ENCODE results near the gene RPS21. TPM values are rescaled to one million over a fixed set of nuclear protein-coding genes. Genes with fewer than 3 reads are reported as not detected.

Gene RPS21
- total and polyA plus RNA-seq, 2 of the 13 experiments (the other 11 are each of a cell fraction or from before 2014, with no cell fraction given) = 2,647 to 11,063 TPM

DNA sequence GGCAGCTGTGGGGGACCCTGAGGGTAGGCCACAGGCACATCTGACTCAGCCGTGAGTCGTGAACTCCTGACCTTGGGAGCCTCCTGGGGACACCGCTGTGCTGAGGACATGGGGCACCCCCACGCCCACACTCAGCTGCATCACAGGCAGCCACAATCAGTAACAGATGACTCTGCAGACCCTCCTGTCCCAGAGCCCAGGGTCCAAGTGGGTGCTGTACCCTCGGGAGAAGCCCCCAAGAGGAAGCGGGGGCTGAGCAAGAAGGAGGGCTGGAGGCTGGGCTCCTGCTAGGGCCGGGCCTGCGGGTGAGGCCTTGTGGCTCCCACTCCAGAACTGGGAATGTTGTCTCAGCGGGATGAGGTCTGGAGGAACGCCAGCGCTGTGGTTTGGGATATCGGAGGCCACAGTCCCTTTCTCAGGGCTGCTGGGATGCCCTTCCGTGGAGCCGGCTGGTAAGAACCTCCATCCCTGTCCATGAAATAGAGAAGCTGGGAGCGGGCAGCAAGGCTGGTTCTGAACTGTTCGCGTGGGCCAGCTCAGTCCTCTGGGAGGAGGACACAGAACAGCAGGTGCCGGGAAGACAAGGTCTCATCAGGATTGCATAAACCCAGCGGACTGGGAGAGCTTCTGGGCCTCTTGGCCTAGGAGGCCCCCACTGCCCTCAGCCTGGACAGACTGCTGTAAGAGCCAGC, 16.6 kb upstream of the RPS21 start (continued):
- TF ChIP-seq, protein P1, sequence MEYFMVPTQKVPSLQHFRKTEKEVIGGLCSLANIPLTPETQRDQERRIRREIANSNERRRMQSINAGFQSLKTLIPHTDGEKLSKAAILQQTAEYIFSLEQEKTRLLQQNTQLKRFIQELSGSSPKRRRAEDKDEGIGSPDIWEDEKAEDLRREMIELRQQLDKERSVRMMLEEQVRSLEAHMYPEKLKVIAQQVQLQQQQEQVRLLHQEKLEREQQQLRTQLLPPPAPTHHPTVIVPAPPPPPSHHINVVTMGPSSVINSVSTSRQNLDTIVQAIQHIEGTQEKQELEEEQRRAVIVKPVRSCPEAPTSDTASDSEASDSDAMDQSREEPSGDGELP (IDR thresholded peaks at IDR 0.05; ENCODE audit: borderline replicate concordance, low read depth) = peak; percentile 79; the same call in 1 of the 2 replicates
- TF ChIP-seq SRSF1 (optimal IDR thresholded peaks at IDR 0.05; ENCODE audit: low read depth, low read length) = peak; percentile 14
- no peak for TF ChIP-seq ZBTB21 (CRISPR knock-in tag; IDR thresholded peaks at IDR 0.05)
- TF ChIP-seq, protein P2, sequence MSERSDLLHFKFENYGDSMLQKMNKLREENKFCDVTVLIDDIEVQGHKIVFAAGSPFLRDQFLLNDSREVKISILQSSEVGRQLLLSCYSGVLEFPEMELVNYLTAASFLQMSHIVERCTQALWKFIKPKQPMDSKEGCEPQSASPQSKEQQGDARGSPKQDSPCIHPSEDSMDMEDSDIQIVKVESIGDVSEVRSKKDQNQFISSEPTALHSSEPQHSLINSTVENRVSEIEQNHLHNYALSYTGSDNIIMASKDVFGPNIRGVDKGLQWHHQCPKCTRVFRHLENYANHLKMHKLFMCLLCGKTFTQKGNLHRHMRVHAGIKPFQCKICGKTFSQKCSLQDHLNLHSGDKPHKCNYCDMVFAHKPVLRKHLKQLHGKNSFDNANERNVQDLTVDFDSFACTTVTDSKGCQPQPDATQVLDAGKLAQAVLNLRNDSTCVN (CRISPR knock-in tag; IDR thresholded peaks at IDR 0.05; ENCODE audit: borderline replicate concordance) = no peak
- TF ChIP-seq, protein P3, sequence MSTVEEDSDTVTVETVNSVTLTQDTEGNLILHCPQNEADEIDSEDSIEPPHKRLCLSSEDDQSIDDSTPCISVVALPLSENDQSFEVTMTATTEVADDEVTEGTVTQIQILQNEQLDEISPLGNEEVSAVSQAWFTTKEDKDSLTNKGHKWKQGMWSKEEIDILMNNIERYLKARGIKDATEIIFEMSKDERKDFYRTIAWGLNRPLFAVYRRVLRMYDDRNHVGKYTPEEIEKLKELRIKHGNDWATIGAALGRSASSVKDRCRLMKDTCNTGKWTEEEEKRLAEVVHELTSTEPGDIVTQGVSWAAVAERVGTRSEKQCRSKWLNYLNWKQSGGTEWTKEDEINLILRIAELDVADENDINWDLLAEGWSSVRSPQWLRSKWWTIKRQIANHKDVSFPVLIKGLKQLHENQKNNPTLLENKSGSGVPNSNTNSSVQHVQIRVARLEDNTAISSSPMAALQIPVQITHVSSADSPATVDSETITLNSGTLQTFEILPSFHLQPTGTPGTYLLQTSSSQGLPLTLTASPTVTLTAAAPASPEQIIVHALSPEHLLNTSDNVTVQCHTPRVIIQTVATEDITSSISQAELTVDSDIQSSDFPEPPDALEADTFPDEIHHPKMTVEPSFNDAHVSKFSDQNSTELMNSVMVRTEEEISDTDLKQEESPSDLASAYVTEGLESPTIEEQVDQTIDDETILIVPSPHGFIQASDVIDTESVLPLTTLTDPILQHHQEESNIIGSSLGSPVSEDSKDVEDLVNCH (CRISPR knock-in tag; IDR thresholded peaks at IDR 0.05) = no peak
- TF ChIP-seq KLF9 (CRISPR knock-in tag; IDR thresholded peaks at IDR 0.05; ENCODE audit: low read depth) = no peak
- peak; percentile 4; the same call in 1 of the 2 replicates for TF ChIP-seq HNF4G (IDR thresholded peaks at IDR 0.05; ENCODE audit: borderline replicate concordance, low read depth, low read length)
- no peak for TF ChIP-seq HNF4G (CRISPR knock-in tag; IDR thresholded peaks at IDR 0.05; ENCODE audit: borderline replicate concordance, low read depth)
- no peak for TF ChIP-seq ZNF746 (CRISPR knock-in tag; IDR thresholded peaks at IDR 0.05)
- no peak for TF ChIP-seq NFYC (CRISPR knock-in tag; IDR thresholded peaks at IDR 0.05)
- TF ChIP-seq, protein P4, sequence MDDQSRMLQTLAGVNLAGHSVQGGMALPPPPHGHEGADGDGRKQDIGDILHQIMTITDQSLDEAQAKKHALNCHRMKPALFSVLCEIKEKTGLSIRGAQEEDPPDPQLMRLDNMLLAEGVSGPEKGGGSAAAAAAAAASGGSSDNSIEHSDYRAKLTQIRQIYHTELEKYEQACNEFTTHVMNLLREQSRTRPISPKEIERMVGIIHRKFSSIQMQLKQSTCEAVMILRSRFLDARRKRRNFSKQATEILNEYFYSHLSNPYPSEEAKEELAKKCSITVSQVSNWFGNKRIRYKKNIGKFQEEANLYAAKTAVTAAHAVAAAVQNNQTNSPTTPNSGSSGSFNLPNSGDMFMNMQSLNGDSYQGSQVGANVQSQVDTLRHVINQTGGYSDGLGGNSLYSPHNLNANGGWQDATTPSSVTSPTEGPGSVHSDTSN (CRISPR knock-in tag; IDR thresholded peaks at IDR 0.05; ENCODE audit: borderline replicate concordance) = no peak
- no peak for TF ChIP-seq CBX1 (IDR thresholded peaks at IDR 0.05; ENCODE audit: low read depth)
- TF ChIP-seq, protein P5, sequence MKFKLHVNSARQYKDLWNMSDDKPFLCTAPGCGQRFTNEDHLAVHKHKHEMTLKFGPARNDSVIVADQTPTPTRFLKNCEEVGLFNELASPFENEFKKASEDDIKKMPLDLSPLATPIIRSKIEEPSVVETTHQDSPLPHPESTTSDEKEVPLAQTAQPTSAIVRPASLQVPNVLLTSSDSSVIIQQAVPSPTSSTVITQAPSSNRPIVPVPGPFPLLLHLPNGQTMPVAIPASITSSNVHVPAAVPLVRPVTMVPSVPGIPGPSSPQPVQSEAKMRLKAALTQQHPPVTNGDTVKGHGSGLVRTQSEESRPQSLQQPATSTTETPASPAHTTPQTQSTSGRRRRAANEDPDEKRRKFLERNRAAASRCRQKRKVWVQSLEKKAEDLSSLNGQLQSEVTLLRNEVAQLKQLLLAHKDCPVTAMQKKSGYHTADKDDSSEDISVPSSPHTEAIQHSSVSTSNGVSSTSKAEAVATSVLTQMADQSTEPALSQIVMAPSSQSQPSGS (CRISPR knock-in tag; IDR thresholded peaks at IDR 0.05) = no peak
- TF ChIP-seq, protein P6, sequence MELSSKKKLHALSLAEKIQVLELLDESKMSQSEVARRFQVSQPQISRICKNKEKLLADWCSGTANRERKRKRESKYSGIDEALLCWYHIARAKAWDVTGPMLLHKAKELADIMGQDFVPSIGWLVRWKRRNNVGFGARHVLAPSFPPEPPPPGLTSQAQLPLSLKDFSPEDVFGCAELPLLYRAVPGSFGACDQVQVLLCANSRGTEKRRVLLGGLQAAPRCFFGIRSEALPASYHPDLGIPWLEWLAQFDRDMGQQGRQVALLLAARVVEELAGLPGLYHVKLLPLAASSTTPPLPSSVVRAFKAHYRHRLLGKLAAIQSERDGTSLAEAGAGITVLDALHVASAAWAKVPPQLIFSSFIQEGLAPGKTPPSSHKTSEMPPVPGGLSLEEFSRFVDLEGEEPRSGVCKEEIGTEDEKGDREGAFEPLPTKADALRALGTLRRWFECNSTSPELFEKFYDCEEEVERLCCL (CRISPR knock-in tag; IDR thresholded peaks at IDR 0.05; ENCODE audit: borderline replicate concordance) = no peak
- TF ChIP-seq EEA1 (CRISPR knock-in tag; IDR thresholded peaks at IDR 0.05; ENCODE audit: borderline replicate concordance) = peak; percentile 47; the same call in 1 of the 2 replicates
- TF ChIP-seq, protein P7, sequence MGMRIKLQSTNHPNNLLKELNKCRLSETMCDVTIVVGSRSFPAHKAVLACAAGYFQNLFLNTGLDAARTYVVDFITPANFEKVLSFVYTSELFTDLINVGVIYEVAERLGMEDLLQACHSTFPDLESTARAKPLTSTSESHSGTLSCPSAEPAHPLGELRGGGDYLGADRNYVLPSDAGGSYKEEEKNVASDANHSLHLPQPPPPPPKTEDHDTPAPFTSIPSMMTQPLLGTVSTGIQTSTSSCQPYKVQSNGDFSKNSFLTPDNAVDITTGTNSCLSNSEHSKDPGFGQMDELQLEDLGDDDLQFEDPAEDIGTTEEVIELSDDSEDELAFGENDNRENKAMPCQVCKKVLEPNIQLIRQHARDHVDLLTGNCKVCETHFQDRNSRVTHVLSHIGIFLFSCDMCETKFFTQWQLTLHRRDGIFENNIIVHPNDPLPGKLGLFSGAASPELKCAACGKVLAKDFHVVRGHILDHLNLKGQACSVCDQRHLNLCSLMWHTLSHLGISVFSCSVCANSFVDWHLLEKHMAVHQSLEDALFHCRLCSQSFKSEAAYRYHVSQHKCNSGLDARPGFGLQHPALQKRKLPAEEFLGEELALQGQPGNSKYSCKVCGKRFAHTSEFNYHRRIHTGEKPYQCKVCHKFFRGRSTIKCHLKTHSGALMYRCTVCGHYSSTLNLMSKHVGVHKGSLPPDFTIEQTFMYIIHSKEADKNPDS (CRISPR knock-in tag; IDR thresholded peaks at IDR 0.05) = 0 out of 2 replicates have a peak, but pooled peaks have one; percentile 49
- peak; percentile 76 for TF ChIP-seq ZBTB7B (CRISPR knock-in tag; IDR thresholded peaks at IDR 0.05)
- no peak; the same call in 1 of the 2 replicates for TF ChIP-seq ZSCAN12 (CRISPR knock-in tag; IDR thresholded peaks at IDR 0.05)

Measured in HepG2 (cell line).